ENCODE results near the gene TMUB1.
A peak's percentile ranks its signal among the peaks of the same experiment; 100 is the strongest.

TMUB1 gene, protein sequence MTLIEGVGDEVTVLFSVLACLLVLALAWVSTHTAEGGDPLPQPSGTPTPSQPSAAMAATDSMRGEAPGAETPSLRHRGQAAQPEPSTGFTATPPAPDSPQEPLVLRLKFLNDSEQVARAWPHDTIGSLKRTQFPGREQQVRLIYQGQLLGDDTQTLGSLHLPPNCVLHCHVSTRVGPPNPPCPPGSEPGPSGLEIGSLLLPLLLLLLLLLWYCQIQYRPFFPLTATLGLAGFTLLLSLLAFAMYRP

DNA sequence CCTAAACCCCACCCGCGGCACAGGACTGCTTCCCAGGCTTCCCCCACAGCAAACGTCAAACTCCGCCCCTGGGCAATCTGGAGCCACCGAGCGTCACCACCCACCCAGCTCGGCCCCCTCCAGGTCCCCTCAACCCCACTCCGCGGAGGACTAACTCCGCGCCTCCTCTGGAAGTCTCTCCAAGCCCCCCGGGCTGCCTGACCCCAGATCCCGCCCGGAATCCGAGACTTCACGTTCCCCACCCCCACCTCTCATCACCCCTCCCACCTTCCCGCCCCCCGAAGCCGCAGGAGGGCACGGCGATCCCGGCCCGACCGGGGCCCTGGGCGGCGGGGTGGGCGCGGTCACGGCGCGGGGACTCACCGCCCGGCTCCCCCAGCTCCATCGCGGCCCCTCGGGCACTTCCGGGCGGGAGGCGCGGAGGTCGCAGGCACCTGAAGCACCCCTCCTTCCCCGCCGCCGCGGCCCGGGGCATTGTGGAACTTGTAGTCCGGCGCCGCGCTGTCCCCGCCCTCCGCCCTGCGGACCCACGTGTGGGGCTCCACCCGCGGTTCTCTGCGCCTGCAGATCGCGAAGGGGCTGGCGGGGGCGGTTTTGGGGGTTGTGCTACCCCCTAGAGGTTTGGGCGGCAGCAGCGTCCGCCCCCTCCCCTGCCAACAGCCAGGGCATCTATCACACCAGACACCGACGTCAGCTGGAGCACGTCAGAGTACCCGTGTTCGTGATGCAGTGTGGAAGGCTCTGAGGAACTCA lies at the start of gene TMUB1:
TSS of gene TMUB1 (minus strand) at position 423 of the 753 bp plus-strand sequence. CDS start 930 bp downstream, outside the sequence.
- no peak for DNase-seq (ENCODE audit: low read depth)
- TF ChIP-seq, protein P1, sequence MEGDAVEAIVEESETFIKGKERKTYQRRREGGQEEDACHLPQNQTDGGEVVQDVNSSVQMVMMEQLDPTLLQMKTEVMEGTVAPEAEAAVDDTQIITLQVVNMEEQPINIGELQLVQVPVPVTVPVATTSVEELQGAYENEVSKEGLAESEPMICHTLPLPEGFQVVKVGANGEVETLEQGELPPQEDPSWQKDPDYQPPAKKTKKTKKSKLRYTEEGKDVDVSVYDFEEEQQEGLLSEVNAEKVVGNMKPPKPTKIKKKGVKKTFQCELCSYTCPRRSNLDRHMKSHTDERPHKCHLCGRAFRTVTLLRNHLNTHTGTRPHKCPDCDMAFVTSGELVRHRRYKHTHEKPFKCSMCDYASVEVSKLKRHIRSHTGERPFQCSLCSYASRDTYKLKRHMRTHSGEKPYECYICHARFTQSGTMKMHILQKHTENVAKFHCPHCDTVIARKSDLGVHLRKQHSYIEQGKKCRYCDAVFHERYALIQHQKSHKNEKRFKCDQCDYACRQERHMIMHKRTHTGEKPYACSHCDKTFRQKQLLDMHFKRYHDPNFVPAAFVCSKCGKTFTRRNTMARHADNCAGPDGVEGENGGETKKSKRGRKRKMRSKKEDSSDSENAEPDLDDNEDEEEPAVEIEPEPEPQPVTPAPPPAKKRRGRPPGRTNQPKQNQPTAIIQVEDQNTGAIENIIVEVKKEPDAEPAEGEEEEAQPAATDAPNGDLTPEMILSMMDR (IDR thresholded peaks at IDR 0.05; ENCODE audit: low read depth, low read length, missing control alignments) = no peak
- in situ Hi-C loops (cut with HindIII; ENCODE audit: low sequenced_read_pairs) = no loop called here
- peak within 1 kb of the TSS; percentile 93 for H3K4me3 ChIP-seq (ENCODE audit: low read depth, low read length)

DNA sequence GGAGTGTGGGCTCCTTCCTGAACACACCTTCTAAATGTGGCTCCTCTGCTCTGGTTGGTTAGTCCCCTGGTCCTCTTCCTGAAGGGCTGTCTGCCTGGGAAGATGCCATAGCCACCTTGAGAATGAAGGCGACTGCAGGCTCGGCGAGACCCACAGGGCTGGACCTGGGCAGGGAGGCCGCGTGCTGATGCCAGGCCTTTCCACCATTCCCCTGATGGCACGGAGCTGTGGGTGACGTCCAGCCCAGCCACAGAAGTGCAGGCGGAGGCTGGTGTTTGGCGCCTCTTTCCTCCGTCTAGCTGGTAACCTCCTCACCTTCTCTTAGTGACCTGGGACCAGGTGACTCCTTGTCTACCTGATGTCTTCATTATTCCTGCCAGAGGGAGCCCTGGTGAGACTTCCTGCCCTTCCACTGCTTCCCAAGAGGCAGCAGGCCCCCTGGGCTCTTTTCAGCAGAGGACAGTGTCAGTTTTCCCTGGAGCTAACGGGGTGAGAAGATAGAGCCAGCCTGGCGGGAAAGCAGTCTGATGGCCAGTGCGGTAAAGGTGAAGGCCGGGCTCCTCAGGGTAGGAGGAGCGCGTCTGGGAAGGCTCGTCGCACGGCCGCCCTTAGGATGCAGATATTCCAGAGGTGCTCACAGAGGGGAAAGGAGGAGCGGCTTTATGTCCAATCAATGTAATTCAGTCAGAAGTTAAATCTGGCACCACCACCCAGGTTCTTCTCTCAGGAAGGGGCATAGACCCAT lies 49.3 kb upstream of the TMUB1 start:
- in situ Hi-C loops (cut with HindIII; ENCODE audit: low sequenced_read_pairs) = no loop called here
- H3K4me3 ChIP-seq (ENCODE audit: low read depth, low read length) = no peak overlapping the region
- no peak for DNase-seq (ENCODE audit: low read depth)
- TF ChIP-seq, protein P1 (IDR thresholded peaks at IDR 0.05; ENCODE audit: low read depth, low read length, missing control alignments) = no peak

DNA sequence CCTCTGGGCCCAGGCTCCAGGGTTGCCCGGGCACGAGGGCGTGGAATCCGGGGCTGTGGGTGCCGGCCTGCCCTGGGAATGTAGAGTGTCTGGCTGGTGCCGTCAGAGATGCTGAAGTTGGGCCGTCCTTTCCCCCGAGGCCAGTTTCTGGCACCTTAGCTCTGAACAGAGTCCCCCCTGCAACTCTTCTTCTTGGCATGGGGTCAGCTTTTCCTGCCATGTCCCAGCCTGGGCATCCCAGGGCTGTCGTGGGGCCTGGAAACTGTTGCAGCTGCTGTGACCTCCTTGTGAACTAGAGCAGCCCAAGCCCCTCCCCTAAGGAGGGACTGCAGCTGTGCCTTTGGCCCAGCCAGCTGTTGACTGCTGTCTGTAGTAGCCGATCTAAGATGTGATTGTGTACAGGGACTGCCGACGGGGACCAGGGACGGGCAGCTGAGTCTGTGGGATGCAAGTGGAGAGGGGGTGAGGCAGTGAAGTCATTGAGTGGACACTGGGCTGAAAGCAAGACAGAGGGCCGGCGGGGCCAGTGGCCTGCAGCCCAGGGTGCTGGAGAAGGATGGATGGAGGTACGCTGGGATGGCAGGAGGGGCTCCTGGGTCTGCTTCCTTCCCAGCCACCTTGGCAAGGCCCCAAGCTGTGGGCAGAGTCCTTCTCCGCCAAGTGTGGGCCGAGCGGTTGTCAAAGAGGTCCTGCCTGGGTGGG lies 48.5 kb upstream of the TMUB1 start:
- TF ChIP-seq, protein P1 (IDR thresholded peaks at IDR 0.05; ENCODE audit: low read depth, low read length, missing control alignments) = no peak
- no peak overlapping the region for H3K4me3 ChIP-seq (ENCODE audit: low read depth, low read length)
- no peak for DNase-seq (ENCODE audit: low read depth)
- in situ Hi-C loops (cut with HindIII; ENCODE audit: low sequenced_read_pairs) = no loop called here

DNA sequence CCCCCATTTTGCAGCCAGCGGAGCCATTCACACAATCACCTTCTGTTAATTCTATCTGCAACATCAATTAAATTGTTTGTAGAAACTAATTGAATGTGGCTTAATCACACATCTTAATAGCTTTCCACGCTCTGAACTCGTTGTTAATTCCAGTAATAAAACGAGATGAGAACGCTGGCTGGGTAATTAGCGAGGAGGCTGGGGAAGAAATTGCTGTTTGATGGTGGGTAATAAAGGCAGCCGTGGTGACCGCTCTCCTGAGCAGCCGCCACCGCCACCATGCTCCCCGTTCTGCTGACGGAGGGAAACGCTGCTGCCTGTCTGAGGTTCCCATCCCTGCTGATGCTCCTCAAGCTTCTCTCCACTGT lies 47.9 kb upstream of the TMUB1 start:
- no peak overlapping the region for H3K4me3 ChIP-seq (ENCODE audit: low read depth, low read length)
- in situ Hi-C loops (cut with HindIII; ENCODE audit: low sequenced_read_pairs) = no loop called here
- TF ChIP-seq, protein P1 (IDR thresholded peaks at IDR 0.05; ENCODE audit: low read depth, low read length, missing control alignments) = no peak
- no peak for DNase-seq (ENCODE audit: low read depth)

DNA sequence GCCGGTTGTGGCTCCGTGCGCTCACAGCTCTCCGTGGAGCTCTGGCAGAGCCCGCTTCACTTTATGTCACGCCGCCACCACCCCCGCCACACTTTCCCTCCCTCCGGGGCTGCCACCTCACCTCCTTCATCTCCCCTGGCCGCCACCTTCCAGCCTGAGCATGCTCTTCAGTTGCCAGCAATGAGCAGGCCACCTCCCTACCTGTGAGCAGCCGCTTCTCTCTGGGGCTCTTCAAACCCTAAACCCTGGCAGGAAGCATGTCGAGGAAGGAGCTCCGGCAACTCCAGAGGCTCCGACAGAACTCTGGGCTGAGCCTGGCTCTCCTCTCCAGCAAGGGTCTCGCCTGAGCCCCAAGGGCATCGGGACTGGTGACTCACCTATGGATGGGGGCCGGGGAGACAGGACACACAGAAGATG lies 47.5 kb upstream of the TMUB1 start:
- H3K4me3 ChIP-seq (ENCODE audit: low read depth, low read length) = no peak overlapping the region
- TF ChIP-seq, protein P1 (IDR thresholded peaks at IDR 0.05; ENCODE audit: low read depth, low read length, missing control alignments) = no peak
- DNase-seq (ENCODE audit: low read depth) = no peak
- in situ Hi-C loops (cut with HindIII; ENCODE audit: low sequenced_read_pairs) = no loop called here

Data from astrocyte of the cerebellum (primary cell).